ENCODE results near the gene OGFOD1.

OGFOD1 gene

GRCh38 chr16:56510544-56510943 is 59.2 kb downstream of the OGFOD1 start:
- Histone ChIP-seq H2BK12ac (ENCODE audit: low read length) (no peak overlapping the region), H3K36me3 (replicated peaks in 1 of 2; ENCODE audit: control insufficient read depth in 2 of 2, insufficient read depth in 2 of 2, low read length in 2 of 2) (peaks cover 0 to 73% of the 10 kb centered on the region in 2 donors), H3K23ac (ENCODE audit: low read depth, low read length, poor library complexity) (no peak overlapping the region), H3K9ac (ENCODE audit: low read depth, low read length, poor library complexity) (no peak overlapping the region), H2AFZ (ENCODE audit: low read length) (no peak overlapping the region), H3K4ac (ENCODE audit: low read length) (no peak overlapping the region), H3K27me3 (ENCODE audit: control insufficient read depth in 3 of 3, insufficient read depth in 3 of 3, low read depth in 1 of 3, low read length in 3 of 3) (no peaks in the 10 kb centered on the region), H3K27ac (replicated peaks; ENCODE audit: low read length) (no peak overlapping the region), H2AK5ac (ENCODE audit: low read depth, low read length) (no peak overlapping the region), H3K14ac (ENCODE audit: low read length) (no peak overlapping the region), H2BK120ac (ENCODE audit: low read depth, low read length) (no peak overlapping the region), H3K79me1 (ENCODE audit: low read depth, low read length) (no peaks in the 10 kb centered on the region), H3K4me2 (ENCODE audit: insufficient read depth, low read length, poor library complexity, severe bottlenecking) (no peak overlapping the region), H4K91ac (ENCODE audit: low read depth, low read length, poor library complexity) (no peak overlapping the region), H3K4me3 (ENCODE audit: low read length in 2 of 2) (no peak overlapping the region), H2BK15ac (ENCODE audit: low read length) (no peak overlapping the region), H3K9me3 (replicated peaks in 1 of 2; ENCODE audit: control insufficient read depth in 2 of 2, insufficient read depth in 1 of 2, low read depth in 1 of 2, low read length in 2 of 2) (peaks cover 0 to 5% of the 10 kb centered on the region in 2 donors), H3K4me1 (ENCODE audit: control insufficient read depth in 2 of 2, insufficient read depth in 1 of 2, low read depth in 1 of 2, low read length in 2 of 2) (no peaks in the 10 kb centered on the region), H4K8ac (ENCODE audit: low read depth, low read length) (no peak overlapping the region), H3K18ac (ENCODE audit: low read length) (no peak overlapping the region), H2BK5ac (ENCODE audit: low read length) (no peak overlapping the region)
- WGBS, 2 donors (ENCODE audit: extremely low coverage in 2 of 2, insufficient read length in 2 of 2, insufficient replicate concordance in 1 of 2) = no CpG with 5 or more reads among the region's 2 CpGs
- DNase-seq (ENCODE audit: low spot score) = no peak

- Histone ChIP-seq H3K4ac (ENCODE audit: low read length) (no peak overlapping the region), H2BK120ac (ENCODE audit: low read depth, low read length) (no peak overlapping the region), H3K27ac (replicated peaks; ENCODE audit: low read length) (no peak overlapping the region), H3K4me3 (ENCODE audit: low read length in 2 of 2) (no peak overlapping the region), H2AFZ (ENCODE audit: low read length) (no peak overlapping the region), H3K9me3 (replicated peaks in 1 of 2; ENCODE audit: control insufficient read depth in 2 of 2, insufficient read depth in 1 of 2, low read depth in 1 of 2, low read length in 2 of 2) (peaks cover 0 to 5% of the 10 kb centered on the region in 2 donors), H3K18ac (ENCODE audit: low read length) (no peak overlapping the region), H3K4me1 (ENCODE audit: control insufficient read depth in 2 of 2, insufficient read depth in 1 of 2, low read depth in 1 of 2, low read length in 2 of 2) (no peaks in the 10 kb centered on the region), H2BK12ac (ENCODE audit: low read length) (no peak overlapping the region), H3K23ac (ENCODE audit: low read depth, low read length, poor library complexity) (no peak overlapping the region), H4K91ac (ENCODE audit: low read depth, low read length, poor library complexity) (no peak overlapping the region), H3K4me2 (ENCODE audit: insufficient read depth, low read length, poor library complexity, severe bottlenecking) (no peak overlapping the region), H2AK5ac (ENCODE audit: low read depth, low read length) (no peak overlapping the region), H3K27me3 (ENCODE audit: control insufficient read depth in 3 of 3, insufficient read depth in 3 of 3, low read depth in 1 of 3, low read length in 3 of 3) (no peaks in the 10 kb centered on the region), H3K79me1 (ENCODE audit: low read depth, low read length) (no peaks in the 10 kb centered on the region), H4K8ac (ENCODE audit: low read depth, low read length) (no peak overlapping the region), H3K36me3 (replicated peaks in 1 of 2; ENCODE audit: control insufficient read depth in 2 of 2, insufficient read depth in 2 of 2, low read length in 2 of 2) (peaks cover 0 to 58% of the 10 kb centered on the region in 2 donors), H2BK5ac (ENCODE audit: low read length) (no peak overlapping the region), H3K14ac (ENCODE audit: low read length) (no peak overlapping the region), H2BK15ac (ENCODE audit: low read length) (no peak overlapping the region), H3K9ac (ENCODE audit: low read depth, low read length, poor library complexity) (no peak overlapping the region)
- no peak for DNase-seq (ENCODE audit: low spot score)
- WGBS, 2 donors (ENCODE audit: extremely low coverage in 2 of 2, insufficient read length in 2 of 2, insufficient replicate concordance in 1 of 2) = no CpG with 5 or more reads among the region's 1 CpG
Observed at GRCh38 chr16:56512025-56512424, 60.7 kb downstream of the OGFOD1 start.

- Histone ChIP-seq H3K27ac (replicated peaks; ENCODE audit: low read length) (no peak overlapping the region), H2AK5ac (ENCODE audit: low read depth, low read length) (no peak overlapping the region), H3K36me3 (replicated peaks in 1 of 2; ENCODE audit: control insufficient read depth in 2 of 2, insufficient read depth in 2 of 2, low read length in 2 of 2) (peaks cover 0 to 51% of the 10 kb centered on the region in 2 donors), H2BK5ac (ENCODE audit: low read length) (no peak overlapping the region), H3K4ac (ENCODE audit: low read length) (no peak overlapping the region), H4K91ac (ENCODE audit: low read depth, low read length, poor library complexity) (no peak overlapping the region), H3K14ac (ENCODE audit: low read length) (no peak overlapping the region), H4K8ac (ENCODE audit: low read depth, low read length) (no peak overlapping the region), H2BK15ac (ENCODE audit: low read length) (no peak overlapping the region), H2AFZ (ENCODE audit: low read length) (no peak overlapping the region), H2BK12ac (ENCODE audit: low read length) (no peak overlapping the region), H3K4me1 (ENCODE audit: control insufficient read depth in 2 of 2, insufficient read depth in 1 of 2, low read depth in 1 of 2, low read length in 2 of 2) (no peaks in the 10 kb centered on the region), H3K9ac (ENCODE audit: low read depth, low read length, poor library complexity) (no peak overlapping the region), H3K18ac (ENCODE audit: low read length) (no peak overlapping the region), H2BK120ac (ENCODE audit: low read depth, low read length) (no peak overlapping the region), H3K4me3 (ENCODE audit: low read length in 2 of 2) (no peak overlapping the region), H3K4me2 (ENCODE audit: insufficient read depth, low read length, poor library complexity, severe bottlenecking) (no peak overlapping the region), H3K9me3 (replicated peaks in 1 of 2; ENCODE audit: control insufficient read depth in 2 of 2, insufficient read depth in 1 of 2, low read depth in 1 of 2, low read length in 2 of 2) (peaks cover 0 to 5% of the 10 kb centered on the region in 2 donors), H3K27me3 (ENCODE audit: control insufficient read depth in 3 of 3, insufficient read depth in 3 of 3, low read depth in 1 of 3, low read length in 3 of 3) (no peaks in the 10 kb centered on the region), H3K23ac (ENCODE audit: low read depth, low read length, poor library complexity) (no peak overlapping the region), H3K79me1 (ENCODE audit: low read depth, low read length) (no peaks in the 10 kb centered on the region)
- DNase-seq (ENCODE audit: low spot score) = no peak
- WGBS, 2 donors (ENCODE audit: extremely low coverage in 2 of 2, insufficient read length in 2 of 2, insufficient replicate concordance in 1 of 2) = no CpG with 5 or more reads among the region's 2 CpGs
Observed at GRCh38 chr16:56513091-56513490, 61.7 kb downstream of the OGFOD1 start.

- Histone ChIP-seq H3K9ac (ENCODE audit: low read depth, low read length, poor library complexity) (no peak overlapping the region), H3K27ac (replicated peaks; ENCODE audit: low read length) (no peak overlapping the region), H2AK5ac (ENCODE audit: low read depth, low read length) (no peak overlapping the region), H2AFZ (ENCODE audit: low read length) (no peak overlapping the region), H3K4me3 (ENCODE audit: low read length in 2 of 2) (no peak overlapping the region), H3K4ac (ENCODE audit: low read length) (no peak overlapping the region), H3K18ac (ENCODE audit: low read length) (no peak overlapping the region), H3K14ac (ENCODE audit: low read length) (no peak overlapping the region), H4K91ac (ENCODE audit: low read depth, low read length, poor library complexity) (no peak overlapping the region), H4K8ac (ENCODE audit: low read depth, low read length) (no peak overlapping the region), H2BK120ac (ENCODE audit: low read depth, low read length) (no peak overlapping the region), H2BK5ac (ENCODE audit: low read length) (no peak overlapping the region), H2BK12ac (ENCODE audit: low read length) (no peak overlapping the region), H3K4me2 (ENCODE audit: insufficient read depth, low read length, poor library complexity, severe bottlenecking) (no peak overlapping the region), H3K9me3 (replicated peaks in 1 of 2; ENCODE audit: control insufficient read depth in 2 of 2, insufficient read depth in 1 of 2, low read depth in 1 of 2, low read length in 2 of 2) (peaks cover 0 to 5% of the 10 kb centered on the region in 2 donors), H3K36me3 (replicated peaks in 1 of 2; ENCODE audit: control insufficient read depth in 2 of 2, insufficient read depth in 2 of 2, low read length in 2 of 2) (peaks cover 0 to 42% of the 10 kb centered on the region in 2 donors), H3K27me3 (ENCODE audit: control insufficient read depth in 3 of 3, insufficient read depth in 3 of 3, low read depth in 1 of 3, low read length in 3 of 3) (no peaks in the 10 kb centered on the region), H3K23ac (ENCODE audit: low read depth, low read length, poor library complexity) (no peak overlapping the region), H2BK15ac (ENCODE audit: low read length) (no peak overlapping the region), H3K4me1 (ENCODE audit: control insufficient read depth in 2 of 2, insufficient read depth in 1 of 2, low read depth in 1 of 2, low read length in 2 of 2) (no peaks in the 10 kb centered on the region), H3K79me1 (ENCODE audit: low read depth, low read length) (no peaks in the 10 kb centered on the region)
- DNase-seq (ENCODE audit: low spot score) = no peak
- no CpG with 5 or more reads among the region's 3 CpGs for WGBS, 2 donors (ENCODE audit: extremely low coverage in 2 of 2, insufficient read length in 2 of 2, insufficient replicate concordance in 1 of 2)
Observed at GRCh38 chr16:56513972-56514371, 62.6 kb downstream of the OGFOD1 start.

Measured in neuronal stem cell (in vitro differentiated cells).